Measurements from ENCODE around the gene COL25A1.

- no peak for TF ChIP-seq POLR2AphosphoS5 (IDR thresholded peaks at IDR 0.05; ENCODE audit: low read depth, low read length)
- no peak for TF ChIP-seq REST (IDR thresholded peaks at IDR 0.05; ENCODE audit: insufficient read depth in 1 of 2, low read depth in 2 of 2, low read length in 1 of 2)
- TF ChIP-seq TCF7L2 (IDR thresholded peaks at IDR 0.05; ENCODE audit: low read depth, low read length) = no peak
- TF ChIP-seq CTCF (IDR thresholded peaks at IDR 0.05) = no peak
- TF ChIP-seq SIN3A (IDR thresholded peaks at IDR 0.05; ENCODE audit: borderline replicate concordance, insufficient read depth, low read depth, low read length) = no peak
Observed at GRCh38 chr4:109207061-109207460, 95.4 kb downstream of the COL25A1 start.

Measured in Panc1 (cell line).